Urinary bladder (tissue), 4 donors: ENCODE data around the gene HES5. TPM values are rescaled to one million over a fixed set of nuclear protein-coding genes. Genes with fewer than 3 reads are reported as not detected.

Source experiments
- DNase-seq: peaks from one replicate; pipeline ENCODE4 v3.0.0-alpha.2; 2015; ENCODE audit errors: extremely low spot score
- H3K27ac ChIP-seq: one replicate; pipeline ENCODE4 v1.5.1; 2013; ENCODE audit warnings: low read depth, mild to moderate bottlenecking, moderate library complexity
- H3K36me3 ChIP-seq: one replicate; pipeline ENCODE4 v1.6.1; 2013; ENCODE audit warnings: mild to moderate bottlenecking, moderate library complexity; ENCODE audit not compliant: insufficient read depth
- H3K4me1 ChIP-seq: one replicate; pipeline ENCODE4 v1.6.1; 2013; ENCODE audit warnings: mild to moderate bottlenecking, moderate library complexity; ENCODE audit not compliant: insufficient read depth
- H3K4me3 ChIP-seq: one replicate; pipeline ENCODE4 v1.5.1; 2013; ENCODE audit warnings: low read depth, low read length
- whole genome bisulfite sequencing: extraction: QIAGEN DNeasy Blood & Tissue Kit; methylation state at CpG from one replicate; pipeline ENCODE4 v1.1.7; 2013; 5-methylcytosine and 5-hydroxymethylcytosine counted together
- polyA plus RNA-seq: library from polyadenylated mRNA; stranded (reverse); fragments of 200-250 nt; gene quantifications from one replicate; pipeline ENCODE4 v1.2.3, GENCODE V29; 2013
- total RNA-seq: library from RNA; depleted of rRNA; stranded (reverse); fragments of >200 nt; gene quantifications from one replicate; pipeline ENCODE4 v1.2.3, GENCODE V29; 2014
- donor health status: healthy with polysubstance abuse.
- donor health status: healthy.

HES5 gene
- total and polyA plus RNA-seq, 2 donors = 0.42 to 2.5 TPM

- Histone ChIP-seq H3K4me3 (no peak overlapping the region), H3K4me1 (no peaks in the 10 kb centered on the region), H3K36me3 (peaks cover 3% of the 10 kb centered on the region), H3K27ac (no peak overlapping the region)
- DNase-seq = no peak
- 32% methylated on average over 22 of the region's 22 CpGs for WGBS
Observed at GRCh38 chr1:2504949-2505272, 25.2 kb downstream of the HES5 start.

GRCh38 chr1:2504225-2504948, 25.7 kb downstream of the HES5 start:
- 53% methylated on average over 36 of the region's 36 CpGs for WGBS
- Histone ChIP-seq H3K36me3 (peaks cover 3% of the 10 kb centered on the region), H3K4me3 (no peak overlapping the region), H3K27ac (no peak overlapping the region), H3K4me1 (no peaks in the 10 kb centered on the region)
- no peak for DNase-seq

GRCh38 chr1:2503554-2504224, 26.4 kb downstream of the HES5 start:
- no peak for DNase-seq
- H3K4me1 ChIP-seq = no peaks in the 10 kb centered on the region
- no peak overlapping the region for H3K27ac ChIP-seq
- H3K36me3 ChIP-seq = peaks cover 3% of the 10 kb centered on the region
- no peak overlapping the region for H3K4me3 ChIP-seq
- 33% methylated on average over 42 of the region's 42 CpGs for WGBS

- 57% methylated on average over 36 of the region's 36 CpGs for WGBS
- Histone ChIP-seq H3K27ac (no peak overlapping the region), H3K4me1 (no peaks in the 10 kb centered on the region), H3K4me3 (no peak overlapping the region), H3K36me3 (peaks cover 1% of the 10 kb centered on the region)
- no peak for DNase-seq
Observed at GRCh38 chr1:2502661-2503553, 27.2 kb downstream of the HES5 start.

- no peaks in the 10 kb centered on the region for H3K36me3 ChIP-seq
- DNase-seq = no peak
- no peak overlapping the region for H3K27ac ChIP-seq
- H3K4me3 ChIP-seq = no peak overlapping the region
- 84% methylated on average over 34 of the region's 34 CpGs for WGBS
- H3K4me1 ChIP-seq = no peaks in the 10 kb centered on the region
Observed at GRCh38 chr1:2502210-2502609, 27.9 kb downstream of the HES5 start.

GRCh38 chr1:2501820-2502119, 28.3 kb downstream of the HES5 start:
- Histone ChIP-seq H3K36me3 (no peaks in the 10 kb centered on the region), H3K4me3 (no peak overlapping the region), H3K27ac (no peak overlapping the region), H3K4me1 (no peaks in the 10 kb centered on the region)
- 72% methylated on average over 7 of the region's 7 CpGs for WGBS
- no peak for DNase-seq

- WGBS = 71% methylated on average over 28 of the region's 28 CpGs
- H3K4me3 ChIP-seq = no peak overlapping the region
Observed at GRCh38 chr1:2501041-2501819, 28.8 kb downstream of the HES5 start.

GRCh38 chr1:2499986-2500596, 30.0 kb downstream of the HES5 start:
- 57% methylated on average over 19 of the region's 19 CpGs for WGBS
- no peak overlapping the region for H3K27ac ChIP-seq

More at GRCh38 chr1:2501041-2501819, 28.8 kb downstream of the HES5 start:
- Histone ChIP-seq H3K36me3 (no peaks in the 10 kb centered on the region), H3K4me1 (no peaks in the 10 kb centered on the region), H3K27ac (no peak overlapping the region)
- DNase-seq = no peak

GRCh38 chr1:2499260-2499659, 30.8 kb downstream of the HES5 start:
- WGBS = 68% methylated on average over 4 of the region's 4 CpGs
- H3K4me3 ChIP-seq = no peak overlapping the region
- no peaks in the 10 kb centered on the region for H3K4me1 ChIP-seq
- DNase-seq = no peak
- H3K27ac ChIP-seq = no peak overlapping the region
- H3K36me3 ChIP-seq = no peaks in the 10 kb centered on the region

More at GRCh38 chr1:2499986-2500596, 30.0 kb downstream of the HES5 start:
- H3K36me3 ChIP-seq = no peaks in the 10 kb centered on the region
- no peak overlapping the region for H3K4me3 ChIP-seq
- DNase-seq = no peak
- H3K4me1 ChIP-seq = no peaks in the 10 kb centered on the region

GRCh38 chr1:2498648-2499047, 31.4 kb downstream of the HES5 start:
- no peak for DNase-seq
- no peaks in the 10 kb centered on the region for H3K4me1 ChIP-seq
- no peak overlapping the region for H3K4me3 ChIP-seq
- no peaks in the 10 kb centered on the region for H3K36me3 ChIP-seq
- H3K27ac ChIP-seq = no peak overlapping the region
- 76% methylated on average over 19 of the region's 19 CpGs for WGBS

- no peak for DNase-seq
- 51% methylated on average over 4 of the region's 4 CpGs for WGBS
- Histone ChIP-seq H3K27ac (no peak overlapping the region), H3K4me3 (no peak overlapping the region), H3K4me1 (no peaks in the 10 kb centered on the region), H3K36me3 (no peaks in the 10 kb centered on the region)
Observed at GRCh38 chr1:2497891-2498290, 32.2 kb downstream of the HES5 start.

GRCh38 chr1:2496746-2497145, 33.3 kb downstream of the HES5 start:
- H3K36me3 ChIP-seq = no peaks in the 10 kb centered on the region
- no peak for DNase-seq
- H3K4me3 ChIP-seq = no peak overlapping the region
- H3K4me1 ChIP-seq = no peaks in the 10 kb centered on the region
- 87% methylated on average over 26 of the region's 26 CpGs for WGBS
- no peak overlapping the region for H3K27ac ChIP-seq

GRCh38 chr1:2496087-2496622, 33.9 kb downstream of the HES5 start:
- no peak for DNase-seq
- Histone ChIP-seq H3K27ac (no peak overlapping the region), H3K4me3 (no peak overlapping the region), H3K4me1 (no peaks in the 10 kb centered on the region), H3K36me3 (no peaks in the 10 kb centered on the region)
- WGBS = 88% methylated on average over 28 of the region's 28 CpGs
